Stimulated activated CD8-positive, alpha-beta memory T cell treated with anti-CD3 and anti-CD28 coated beads, Interleukin-7, amount 100 ng/mL, for 48 hours (primary cell): ENCODE measurements around the gene FGFR3.
"Not testable (repeated sequence)": the region's sequence is repeated elsewhere in the genome, so short reads cannot be mapped to it uniquely, and the experiment has no call there.

Source experiments
- DNase-seq, 2 donors: peaks; one replicate each; pipeline ENCODE4 v3.0.0-alpha.2; 2020; ENCODE audit warnings: low read depth in 1 of 2; ENCODE audit errors: extremely low read depth in 1 of 2

The FGFR3 gene

DNA sequence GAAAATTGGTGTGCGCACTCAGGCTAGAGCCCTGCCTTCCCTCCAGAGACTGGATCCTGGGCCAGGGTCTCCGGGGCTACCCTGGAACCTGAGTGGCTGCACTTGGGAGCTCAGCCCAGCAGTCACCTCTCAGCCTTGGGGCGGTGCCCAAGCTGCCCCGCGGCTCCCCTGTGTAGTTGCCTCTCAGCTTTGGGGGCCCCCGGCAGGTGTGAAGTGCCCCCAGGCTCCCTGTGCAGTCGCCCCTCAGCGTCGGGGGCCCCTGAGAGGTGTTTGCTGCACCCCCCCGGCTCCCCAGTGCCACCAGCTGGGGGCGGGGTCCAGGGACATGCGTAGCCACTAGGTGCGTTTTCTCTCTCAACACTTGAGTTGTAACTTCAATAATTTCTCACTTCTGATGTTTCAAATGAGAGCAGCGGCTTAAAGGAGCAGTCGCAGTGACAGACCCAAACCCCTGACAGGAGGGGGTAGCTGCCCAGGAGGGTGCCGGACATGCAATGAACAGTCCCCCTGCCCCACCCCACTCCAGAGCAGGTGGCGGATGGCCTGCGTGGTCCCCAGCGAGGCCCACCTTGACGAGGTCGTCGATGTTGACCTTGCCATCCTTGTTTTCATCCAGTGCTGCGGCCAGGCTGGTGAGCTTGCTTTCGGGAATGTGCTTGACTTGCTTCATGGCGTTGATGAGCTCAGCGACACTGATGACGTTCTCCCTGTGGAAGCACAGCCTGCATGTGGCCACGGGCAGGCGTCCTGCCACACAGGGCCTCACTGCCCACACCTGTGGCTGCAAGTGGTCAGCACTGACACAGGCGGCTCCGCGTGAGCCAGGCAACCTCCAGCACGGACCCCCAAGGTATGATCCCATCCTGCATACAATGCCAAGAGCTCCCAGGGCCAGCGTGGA is 22.3 kb downstream of the FGFR3 start:
- no peak for DNase-seq

DNA sequence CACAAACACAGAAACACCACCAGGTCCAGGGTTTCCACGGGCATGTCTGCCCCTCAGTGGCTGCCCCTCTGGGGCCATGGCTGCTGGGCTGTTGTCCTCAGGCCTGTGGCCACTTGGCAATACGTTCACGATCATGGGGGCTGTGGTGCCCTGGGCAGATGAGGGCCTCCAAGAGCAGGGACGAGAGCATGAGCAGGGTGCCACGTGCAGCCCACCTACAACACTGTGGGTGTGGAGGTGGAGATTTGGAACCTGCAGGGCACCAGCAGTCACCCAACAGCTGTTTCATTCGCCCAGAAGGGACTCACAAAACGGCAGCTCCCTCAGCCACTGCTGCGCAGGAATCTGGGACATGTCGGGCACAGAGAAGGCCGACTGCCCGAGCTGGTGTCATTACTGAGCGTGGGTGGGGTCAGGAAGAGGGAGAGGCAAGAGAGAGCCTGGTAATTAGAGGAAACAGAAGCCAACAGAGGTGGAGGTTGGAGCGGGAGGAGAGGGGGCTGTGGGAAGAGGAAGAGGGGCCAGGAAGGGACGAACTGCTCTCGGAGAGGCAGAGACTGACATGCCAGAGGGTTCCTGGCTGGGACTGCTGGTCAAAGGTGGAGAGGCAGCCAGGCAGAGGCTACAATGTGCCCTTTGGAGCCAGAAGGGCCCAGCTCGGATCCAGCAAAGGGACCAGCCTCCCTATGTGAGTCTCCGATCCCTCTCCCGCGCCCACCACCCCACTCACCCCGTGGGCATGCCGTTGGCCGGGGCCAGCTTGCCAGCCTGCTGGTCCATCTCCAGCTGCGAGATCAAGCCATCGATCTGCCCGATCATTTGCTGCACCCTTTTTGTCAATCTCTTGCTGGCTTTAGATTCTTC is 23.1 kb downstream of the FGFR3 start:
- no peak for DNase-seq

DNA sequence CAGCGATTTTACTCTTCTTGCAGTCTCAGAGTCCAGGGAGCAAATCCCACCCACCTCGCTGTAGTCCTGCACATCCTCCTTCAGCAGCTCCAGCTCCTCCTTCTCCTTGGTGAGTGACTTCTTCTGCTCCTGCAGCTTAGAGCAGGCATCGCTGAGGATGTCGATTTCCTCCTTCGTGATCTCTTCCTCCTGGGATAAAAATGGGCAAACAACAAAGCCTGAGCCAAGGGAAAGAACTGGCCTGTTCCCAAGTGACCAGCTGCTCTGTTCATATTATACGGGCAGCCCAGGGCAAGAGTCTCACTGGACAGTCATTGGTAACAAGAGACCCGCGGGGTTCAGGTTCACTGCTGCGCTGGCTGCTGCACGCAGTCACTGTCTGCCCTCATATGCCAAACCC is 26.2 kb downstream of the FGFR3 start:
- DNase-seq = no peak

DNA sequence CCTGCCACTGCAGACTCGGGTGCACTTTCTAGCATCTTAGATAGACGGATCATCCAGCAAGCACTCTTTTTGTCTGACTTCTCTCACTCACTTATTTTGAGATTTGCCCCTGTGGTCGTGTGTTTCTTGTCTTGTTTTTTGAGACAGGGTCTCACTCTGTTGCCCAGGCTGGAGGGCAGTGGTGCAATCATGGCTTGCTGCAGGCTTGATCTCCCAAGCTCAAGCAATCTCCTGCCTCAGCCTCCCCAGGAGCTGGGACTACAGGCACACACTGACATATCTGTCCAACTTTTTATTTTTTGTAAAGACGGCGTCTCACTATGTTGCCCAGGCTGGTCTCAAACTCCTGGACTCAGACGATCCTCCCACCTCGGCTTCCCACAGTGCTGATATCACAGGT is 26.7 kb downstream of the FGFR3 start:
- DNase-seq = no peak

DNA sequence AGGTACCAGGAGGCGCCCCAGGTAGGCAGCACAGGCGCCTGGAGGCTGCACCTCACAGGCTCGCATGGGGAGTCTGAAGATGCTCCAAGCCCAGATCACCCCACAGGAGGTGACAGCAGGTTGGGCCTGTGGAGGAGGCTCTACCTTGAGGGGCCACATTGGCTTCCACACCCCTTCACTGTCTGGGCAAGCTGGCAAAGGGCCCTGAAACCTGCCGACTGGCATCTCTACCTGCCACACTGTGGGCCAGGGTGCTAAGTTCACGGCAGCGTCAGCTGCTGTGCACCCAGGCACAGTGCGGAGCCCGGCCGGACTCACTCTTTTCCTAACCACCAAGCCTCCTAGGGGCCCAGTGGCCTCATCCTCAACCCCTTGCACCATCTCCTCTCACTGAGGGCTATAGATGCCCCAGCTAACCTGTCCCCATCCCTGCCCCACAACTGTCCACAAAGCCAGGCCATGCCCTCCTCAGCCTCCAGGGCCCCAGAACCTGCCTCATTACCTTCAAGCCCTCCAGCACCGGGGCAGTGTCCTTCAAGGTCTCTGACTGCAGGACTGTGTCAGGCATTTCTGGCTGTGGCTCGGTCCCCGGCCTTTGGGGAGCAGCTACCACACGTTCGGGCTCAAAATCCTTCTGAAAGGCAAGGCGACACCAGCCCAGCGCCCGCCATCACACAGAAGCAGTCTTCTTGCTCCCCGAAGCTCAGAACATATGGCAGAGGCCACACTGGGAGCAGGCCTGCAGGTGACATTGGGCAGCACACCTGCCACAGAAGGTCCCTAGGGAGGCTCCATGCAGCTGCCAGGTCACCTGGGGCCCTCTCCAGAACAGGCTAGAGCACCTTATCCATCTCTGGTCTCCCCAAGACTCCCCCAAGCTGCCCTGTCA is 28.8 kb downstream of the FGFR3 start:
- DNase-seq = no peak

- no peak for DNase-seq
Observed at GRCh38 chr4:1822568-1823544, 29.8 kb downstream of the FGFR3 start.

GRCh38 chr4:1823545-1823932 is 30.4 kb downstream of the FGFR3 start:
- DNase-seq = no peak

DNA sequence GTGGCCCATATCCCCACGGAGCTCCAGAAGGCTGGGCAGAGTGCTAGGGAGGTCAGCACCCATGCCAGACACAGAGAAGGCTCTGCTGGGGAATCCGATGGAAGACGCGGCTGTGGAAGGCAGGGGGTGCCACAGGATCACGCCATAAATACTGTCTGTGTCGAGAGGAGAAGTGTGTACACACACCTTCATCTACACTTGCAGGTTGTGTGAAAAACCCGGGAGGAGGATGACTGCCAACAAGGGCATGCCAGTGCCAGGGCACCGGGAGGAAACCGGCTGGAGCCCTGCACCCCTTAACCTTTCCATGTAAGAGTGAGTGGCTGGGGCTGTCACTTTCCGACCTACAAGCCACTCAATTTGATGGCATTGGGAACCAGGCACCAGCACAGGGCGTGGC is 31.7 kb downstream of the FGFR3 start:
- DNase-seq = no peak

DNA sequence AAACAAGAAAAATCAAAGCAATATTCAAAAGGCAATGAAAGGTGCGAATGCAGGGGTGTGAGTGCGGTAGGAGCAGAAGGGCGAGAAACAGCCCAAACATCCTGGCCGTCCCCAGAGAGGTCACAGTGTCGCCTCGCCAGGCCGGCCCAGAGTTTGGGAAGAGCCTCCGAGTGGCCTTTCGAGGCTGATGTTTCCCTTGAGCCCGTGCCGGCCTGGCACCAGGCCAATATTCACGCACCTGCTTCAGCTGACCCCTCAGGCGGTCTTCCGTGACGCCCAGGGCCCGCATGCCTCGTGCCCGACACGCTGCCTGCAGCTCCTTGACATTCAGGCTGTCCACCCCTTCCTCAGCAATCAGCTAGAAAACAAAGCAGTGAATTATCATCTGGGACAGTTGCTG is 32.2 kb downstream of the FGFR3 start:
- DNase-seq = no peak

- no peak for DNase-seq
Observed at GRCh38 chr4:1826531-1827350, 33.6 kb downstream of the FGFR3 start.

DNA sequence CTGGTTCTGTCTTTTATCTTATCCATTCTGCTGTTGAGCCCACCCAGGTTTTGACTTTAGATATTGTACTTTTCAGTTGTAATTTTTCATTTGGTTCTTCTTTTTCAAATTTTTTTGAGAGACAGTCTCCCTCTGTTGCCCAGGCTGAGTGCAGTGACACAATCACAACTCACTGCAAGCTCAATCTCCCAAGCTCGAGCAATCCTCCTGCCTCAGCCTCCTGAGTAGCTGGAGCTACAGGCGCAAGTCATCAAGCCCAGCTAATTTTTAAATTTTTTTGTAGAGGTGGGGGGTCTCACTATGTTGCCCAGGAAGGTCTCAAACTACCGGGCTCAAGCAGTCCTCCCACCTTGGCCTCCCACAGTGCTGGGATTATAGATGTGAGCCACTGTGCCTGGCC is 37.1 kb downstream of the FGFR3 start:
- no peak for DNase-seq

DNA sequence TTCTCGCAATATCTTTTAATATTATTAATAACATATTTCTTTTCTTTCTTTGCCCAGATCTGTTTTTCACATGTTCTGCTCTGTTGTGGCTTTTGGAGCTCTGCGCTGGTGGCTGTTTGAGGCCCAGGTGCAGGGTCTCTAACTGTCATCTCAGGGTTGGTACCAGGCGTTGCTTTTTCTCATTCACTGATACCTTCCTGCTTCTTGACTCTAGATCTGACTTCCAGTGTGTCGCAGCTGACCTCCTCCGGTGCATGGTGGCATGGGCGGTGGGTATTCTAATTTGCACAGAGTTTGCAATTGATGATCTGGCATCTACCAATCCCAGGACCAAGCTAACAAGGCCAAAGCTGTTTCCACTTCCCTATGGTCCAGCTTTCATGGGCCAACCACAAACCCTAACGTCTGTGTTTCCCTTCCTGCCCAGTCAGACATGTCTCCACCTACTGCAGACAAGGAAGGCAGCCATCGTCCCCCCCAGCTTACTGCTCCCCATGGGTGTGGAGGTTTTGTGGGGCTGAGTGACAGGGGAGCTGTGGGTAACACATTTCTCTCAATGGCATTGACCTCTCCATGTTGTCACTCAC is 37.6 kb downstream of the FGFR3 start:
- DNase-seq = no peak

DNA sequence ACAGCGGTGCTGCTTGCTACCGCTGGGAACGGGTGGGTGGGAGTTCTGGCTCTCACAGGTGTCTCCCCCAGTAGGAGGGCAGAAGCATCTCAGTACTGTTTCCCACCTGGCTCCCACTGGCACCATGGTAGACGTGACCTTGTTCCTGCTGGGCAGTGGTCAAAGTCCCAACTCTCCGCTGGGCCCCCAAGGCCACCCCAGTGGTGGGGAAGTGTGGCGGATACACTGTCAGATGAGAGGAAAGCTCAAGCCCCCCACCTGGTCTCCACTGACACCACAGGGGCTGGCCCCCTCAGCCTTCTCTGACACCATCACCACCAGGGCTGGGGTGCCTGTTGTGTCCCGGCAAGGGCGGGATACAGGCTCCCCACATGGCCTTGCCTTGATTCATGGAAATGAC is 38.2 kb downstream of the FGFR3 start:
- no peak for DNase-seq

GRCh38 chr4:1832690-1833089 is 39.6 kb downstream of the FGFR3 start:
- DNase-seq = no peak

- no peak for DNase-seq
Observed at GRCh38 chr4:1833307-1834046, 40.4 kb downstream of the FGFR3 start.

DNA sequence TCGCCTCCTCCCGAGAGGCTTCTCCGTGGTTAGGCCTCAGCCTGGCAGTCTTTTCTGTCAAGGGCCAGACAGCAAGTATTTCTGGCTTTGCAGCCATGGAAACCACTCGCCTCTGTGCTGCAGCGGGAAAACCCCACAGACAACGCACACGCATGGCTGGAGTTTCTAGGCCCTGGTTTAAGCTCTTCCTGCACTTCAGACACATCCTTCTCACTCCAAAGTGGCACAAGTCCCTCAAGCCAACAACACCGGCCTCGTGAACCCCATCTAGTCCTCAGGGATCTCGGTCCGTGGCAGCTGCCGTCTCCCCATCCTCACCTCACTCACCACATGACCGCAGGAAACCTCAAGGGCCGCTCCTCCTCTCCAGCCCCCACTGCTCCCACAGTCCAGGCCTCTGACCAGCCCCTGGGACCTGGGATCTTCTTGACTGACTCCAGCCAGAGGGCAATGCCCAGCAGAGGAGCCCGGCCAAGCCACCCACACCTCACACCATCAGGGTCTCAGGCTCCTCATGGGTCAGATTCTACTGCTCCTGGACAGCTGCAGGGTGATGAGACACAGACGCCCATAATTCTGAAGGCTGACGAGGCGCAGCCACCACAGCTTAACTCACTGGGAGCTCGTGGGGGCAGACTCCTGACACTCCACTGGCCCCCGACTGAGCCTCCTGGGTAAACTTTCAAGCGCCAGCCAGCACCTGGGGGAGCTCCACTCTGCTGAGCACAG is 41.1 kb downstream of the FGFR3 start:
- no peak for DNase-seq

- not testable (repeated sequence) for DNase-seq
Observed at GRCh38 chr4:1835836-1836235, 42.7 kb downstream of the FGFR3 start.
